Rectal smooth muscle tissue (tissue), 1 donor: Measurements from ENCODE around the gene PCBP1.
"Not testable (repeated sequence)": the region's sequence is repeated elsewhere in the genome, so short reads cannot be mapped to it uniquely, and the experiment has no call there.

Experiments
- H3K27ac ChIP-seq: one replicate; pipeline ENCODE4 v1.7.0; 2013; ENCODE audit warnings: low read depth, low read length, inconsistent platforms
- H3K27me3 ChIP-seq: one replicate; pipeline ENCODE4 v1.7.0; 2013; ENCODE audit warnings: low read length; ENCODE audit not compliant: control insufficient read depth, insufficient read depth
- H3K36me3 ChIP-seq: one replicate; pipeline ENCODE4 v1.7.0; 2013; ENCODE audit warnings: low read length; ENCODE audit not compliant: control insufficient read depth, insufficient read depth
- H3K4me1 ChIP-seq: one replicate; pipeline ENCODE4 v1.7.0; 2013; ENCODE audit warnings: low read length; ENCODE audit not compliant: control insufficient read depth, insufficient read depth
- H3K4me3 ChIP-seq: one replicate; pipeline ENCODE4 v1.7.0; 2013; ENCODE audit warnings: low read length
- H3K9ac ChIP-seq: one replicate; pipeline ENCODE4 v1.7.0; 2013; ENCODE audit warnings: low read length

PCBP1 gene

GRCh38 chr2:70110397-70110796, 23.1 kb downstream of the PCBP1 start:
- not testable (repeated sequence) for H3K27me3 ChIP-seq, H3K4me3 ChIP-seq, H3K4me1 ChIP-seq, H3K27ac ChIP-seq, H3K9ac ChIP-seq, H3K36me3 ChIP-seq

GRCh38 chr2:70111752-70112591, 24.7 kb downstream of the PCBP1 start:
- Histone ChIP-seq H3K27me3 (no peaks in the 10 kb centered on the region), H3K36me3 (no peaks in the 10 kb centered on the region), H3K4me3 (no peak overlapping the region), H3K4me1 (peaks cover 7% of the 10 kb centered on the region), H3K9ac (no peak overlapping the region), H3K27ac (no peak overlapping the region)

DNA sequence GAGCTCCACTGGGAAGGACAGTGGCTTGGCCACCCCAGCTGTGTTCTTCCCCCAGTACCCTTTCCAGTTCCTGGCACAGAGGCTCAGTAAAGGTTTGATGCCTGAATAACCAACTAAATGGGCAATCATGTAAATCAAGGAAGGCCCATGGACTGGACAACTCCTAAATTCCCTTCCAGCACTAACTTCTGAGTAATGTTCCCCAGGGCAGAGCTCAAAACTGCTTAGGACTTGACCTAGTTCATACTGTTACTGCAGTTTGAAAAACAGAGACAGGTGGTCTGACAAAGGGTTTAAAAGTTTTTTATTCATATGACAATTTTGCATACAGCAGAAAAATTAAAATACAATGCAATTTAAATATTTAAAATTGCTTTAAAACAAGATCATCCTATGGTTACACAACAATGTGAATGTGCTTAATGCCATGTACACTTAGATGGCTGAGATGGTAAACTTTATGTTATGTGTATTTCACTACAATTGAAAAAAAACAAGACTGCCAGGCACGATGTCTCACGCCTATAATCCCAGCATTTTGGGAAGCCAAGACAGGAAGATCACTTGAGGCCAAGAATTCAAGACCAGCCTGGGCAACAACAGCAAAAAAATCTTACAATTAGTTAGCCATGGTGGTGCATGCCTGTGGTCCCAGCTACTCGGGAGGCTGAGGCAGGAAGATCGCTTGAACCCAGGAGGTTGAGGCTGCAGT, 26.2 kb downstream of the PCBP1 start:
- no peaks in the 10 kb centered on the region for H3K27me3 ChIP-seq
- peaks cover 1% of the 10 kb centered on the region for H3K4me1 ChIP-seq
- no peak overlapping the region for H3K4me3 ChIP-seq
- no peak overlapping the region for H3K9ac ChIP-seq
- H3K27ac ChIP-seq, result no peak overlapping the region
- no peaks in the 10 kb centered on the region for H3K36me3 ChIP-seq

DNA sequence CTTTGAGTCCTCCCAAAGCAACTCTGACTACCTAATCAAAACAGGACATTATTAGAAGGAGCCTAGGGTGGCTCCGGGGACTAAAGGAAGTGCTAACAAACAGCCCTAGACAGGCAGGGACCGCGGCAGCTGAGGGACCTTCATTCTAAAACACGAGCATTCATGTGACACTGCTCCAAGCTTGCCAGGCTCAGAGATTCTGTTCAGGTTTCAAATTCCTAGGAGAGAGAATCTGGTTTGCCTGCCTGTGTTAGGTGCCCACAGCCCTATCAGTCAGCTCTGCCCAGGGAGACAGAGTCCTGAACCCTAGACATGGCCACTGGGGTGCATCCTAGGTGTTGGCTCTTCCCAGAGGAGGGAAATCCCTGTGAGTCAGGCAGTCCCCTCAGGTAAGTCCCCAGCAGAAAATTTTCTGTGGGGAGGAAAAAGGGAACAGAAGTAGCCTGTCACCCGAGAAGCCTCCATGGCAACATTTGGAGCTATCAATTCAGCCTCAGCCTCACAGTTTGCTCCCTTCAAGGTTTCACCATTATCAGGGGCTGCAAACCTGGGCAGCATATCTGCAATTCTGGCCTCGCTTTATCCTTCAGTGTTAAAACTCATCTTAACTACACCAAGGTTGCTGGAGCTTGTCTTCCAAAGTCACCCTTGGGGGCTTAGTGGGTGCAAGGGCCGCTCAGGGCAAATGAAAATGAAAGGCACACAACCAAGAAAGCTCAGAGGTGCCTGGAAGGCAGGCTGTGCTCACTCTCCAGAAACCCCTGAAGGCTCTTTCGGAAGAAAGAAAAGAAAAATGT, 28.6 kb downstream of the PCBP1 start:
- Histone ChIP-seq H3K9ac (no peak overlapping the region), H3K27me3 (no peaks in the 10 kb centered on the region), H3K4me3 (no peak overlapping the region), H3K36me3 (no peaks in the 10 kb centered on the region), H3K4me1 (no peaks in the 10 kb centered on the region), H3K27ac (no peak overlapping the region)

- Histone ChIP-seq H3K9ac (no peak overlapping the region), H3K27ac (no peak overlapping the region), H3K4me1 (no peaks in the 10 kb centered on the region), H3K27me3 (no peaks in the 10 kb centered on the region), H3K4me3 (no peak overlapping the region), H3K36me3 (no peaks in the 10 kb centered on the region)
Observed at GRCh38 chr2:70116936-70117552, 29.8 kb downstream of the PCBP1 start.

- no peak overlapping the region for H3K9ac ChIP-seq
- no peak overlapping the region for H3K27ac ChIP-seq
- no peaks in the 10 kb centered on the region for H3K36me3 ChIP-seq
- no peak overlapping the region for H3K4me3 ChIP-seq
- H3K27me3 ChIP-seq, result no peaks in the 10 kb centered on the region
- H3K4me1 ChIP-seq, result peaks cover 4% of the 10 kb centered on the region
Observed at GRCh38 chr2:70118798-70119454, 31.6 kb downstream of the PCBP1 start.

DNA sequence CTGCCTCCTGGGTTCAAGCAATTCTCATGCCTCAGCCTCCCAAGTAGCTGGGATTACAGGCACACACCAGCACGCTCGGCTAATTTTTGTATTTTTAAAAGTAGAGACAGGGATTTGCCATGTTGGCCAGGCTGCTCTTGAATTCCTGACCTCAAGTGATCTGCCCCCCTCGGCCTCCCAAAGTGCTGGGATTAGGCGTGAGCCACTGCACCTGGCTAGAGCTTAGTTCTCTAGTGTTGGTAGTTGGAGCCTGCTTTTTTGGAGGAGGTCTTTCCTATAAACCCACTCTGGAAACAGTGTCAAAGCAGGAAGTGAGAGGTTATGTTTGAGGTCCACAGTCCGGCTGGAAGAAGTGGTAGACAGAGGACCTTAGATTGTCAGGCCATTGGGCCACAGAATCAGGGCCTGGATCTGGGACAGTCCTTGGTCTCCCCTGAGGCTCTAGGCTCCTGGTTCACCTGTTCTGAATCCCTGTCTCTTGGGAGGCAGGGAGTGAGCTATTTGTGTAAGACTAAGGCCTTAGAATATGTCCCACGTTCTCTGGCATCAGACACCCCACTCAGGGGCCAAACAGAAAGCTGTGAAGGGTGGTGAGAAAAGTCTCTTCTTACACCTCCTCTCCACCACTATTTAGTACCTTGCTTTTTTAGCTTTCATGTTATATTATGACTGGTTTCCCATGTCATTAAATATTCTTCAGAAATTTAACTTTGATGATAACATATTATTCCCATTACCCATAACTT, 34.5 kb downstream of the PCBP1 start:
- Histone ChIP-seq H3K4me3 (no peak overlapping the region), H3K4me1 (peaks cover 4% of the 10 kb centered on the region), H3K27me3 (no peaks in the 10 kb centered on the region), H3K36me3 (no peaks in the 10 kb centered on the region), H3K9ac (no peak overlapping the region), H3K27ac (no peak overlapping the region)

GRCh38 chr2:70122470-70122869, 35.2 kb downstream of the PCBP1 start:
- Histone ChIP-seq H3K36me3 (no peaks in the 10 kb centered on the region), H3K27ac (no peak overlapping the region), H3K27me3 (no peaks in the 10 kb centered on the region), H3K4me1 (peaks cover 4% of the 10 kb centered on the region), H3K9ac (no peak overlapping the region), H3K4me3 (no peak overlapping the region)

DNA sequence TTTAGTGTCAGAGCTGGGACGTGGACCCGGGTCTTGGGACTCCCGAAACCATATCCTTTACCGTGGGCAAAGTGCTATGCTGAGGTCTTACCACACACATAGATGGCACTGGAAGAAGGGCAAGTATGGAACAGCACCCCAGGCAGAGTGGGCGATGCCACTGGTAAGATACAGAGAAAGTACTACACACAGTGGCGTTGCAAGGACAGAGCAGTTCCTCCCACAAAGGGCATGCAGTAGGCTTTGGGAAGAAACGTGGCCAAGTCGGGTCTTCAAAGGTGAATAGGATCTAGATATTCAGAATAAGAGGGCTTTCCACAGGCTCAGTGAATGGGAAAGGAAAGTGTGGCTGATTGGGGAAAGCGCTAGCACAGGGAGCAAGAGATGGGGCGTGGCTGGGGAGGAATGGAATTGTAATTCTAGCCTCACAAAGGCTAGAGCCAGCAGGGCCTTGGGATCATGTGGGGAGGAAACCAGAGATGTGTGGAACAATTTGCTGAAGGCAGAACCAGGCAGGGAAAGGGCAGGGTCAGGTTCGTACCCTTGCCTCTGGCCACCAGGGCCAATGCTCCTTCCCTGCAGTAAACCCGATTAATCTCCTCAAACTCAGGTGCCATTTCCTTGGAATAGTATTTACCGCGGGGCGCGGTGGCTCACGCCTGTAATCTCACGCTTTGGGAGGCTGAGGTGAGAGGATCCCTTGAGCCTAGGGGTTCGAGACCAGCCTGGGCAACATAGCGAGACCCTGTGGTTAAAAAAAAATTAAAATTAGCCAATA, 36.0 kb downstream of the PCBP1 start:
- H3K4me3 ChIP-seq, result peak overlapping the region; percentile 90
- peaks cover 4% of the 10 kb centered on the region for H3K4me1 ChIP-seq

DNA sequence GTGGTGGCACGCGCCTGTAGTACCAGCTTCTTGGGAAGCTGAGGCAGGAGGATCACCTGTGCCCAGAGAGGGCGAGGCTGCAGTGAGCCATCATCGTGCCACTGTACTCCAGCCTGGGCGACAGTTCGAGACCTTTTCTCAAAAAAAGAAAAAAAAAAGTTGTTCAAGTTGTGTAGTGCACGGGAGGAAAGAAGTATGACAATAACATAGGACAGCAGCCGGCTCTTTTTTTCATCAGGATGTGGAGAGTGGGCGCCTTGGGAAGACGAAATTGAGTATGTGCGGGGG, 36.5 kb downstream of the PCBP1 start:
- Histone ChIP-seq H3K36me3 (no peaks in the 10 kb centered on the region), H3K27me3 (no peaks in the 10 kb centered on the region), H3K27ac (peak overlapping the region; percentile 99), H3K4me3 (peak overlapping the region; percentile 90), H3K4me1 (peaks cover 4% of the 10 kb centered on the region), H3K9ac (no peak overlapping the region)

More for the DNA sequence above, 36.0 kb downstream of the PCBP1 start:
- Histone ChIP-seq H3K27ac (peak overlapping the region; percentile 99), H3K36me3 (no peaks in the 10 kb centered on the region), H3K27me3 (no peaks in the 10 kb centered on the region), H3K9ac (no peak overlapping the region)

DNA sequence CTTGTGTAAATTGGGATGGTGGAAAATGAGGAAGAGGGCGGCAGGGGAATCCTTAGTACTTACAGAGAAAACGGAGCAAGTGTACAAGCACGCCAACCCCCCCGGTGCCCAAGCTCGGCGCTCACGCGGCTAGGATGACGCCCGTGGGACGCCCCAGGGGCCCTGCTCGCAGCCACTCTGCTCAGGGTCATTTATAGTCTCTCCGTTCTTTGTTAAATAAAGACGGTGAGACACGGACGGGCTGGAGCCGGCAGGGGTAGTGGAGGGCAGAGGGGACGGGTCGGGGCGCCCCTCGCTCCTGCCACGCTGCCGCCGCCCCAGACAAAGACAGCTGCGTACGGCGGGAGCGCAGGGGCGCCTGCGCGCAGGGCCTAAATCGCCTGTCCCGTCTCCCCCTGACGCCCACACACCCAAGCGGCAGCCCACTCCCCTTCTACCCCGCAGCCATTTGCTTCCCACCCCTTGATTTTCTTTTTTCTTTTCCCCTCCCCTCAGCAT, 37.8 kb downstream of the PCBP1 start:
- peak overlapping the region; percentile 14 for H3K9ac ChIP-seq
- H3K27ac ChIP-seq, result peak overlapping the region; percentile 99
- H3K36me3 ChIP-seq, result no peaks in the 10 kb centered on the region
- peaks cover 4% of the 10 kb centered on the region for H3K4me1 ChIP-seq
- peak overlapping the region; percentile 90 for H3K4me3 ChIP-seq
- no peaks in the 10 kb centered on the region for H3K27me3 ChIP-seq
